Fibroblast of pulmonary artery (primary cell): ENCODE results near the gene FAM135A.
"Not testable (repeated sequence)": the region's sequence is repeated elsewhere in the genome, so short reads cannot be mapped to it uniquely, and the experiment has no call there.

ENCODE experiments used
- DNase-seq: peaks from one replicate; pipeline ENCODE4 v3.0.0-alpha.2; 2010; ENCODE audit warnings: low read depth
- H3K4me3 ChIP-seq: replicated peaks from 2 replicates; pipeline ENCODE4 v1.5.1; 2011; ENCODE audit warnings: low read depth, mild to moderate bottlenecking, control low read depth, low read length, moderate library complexity
- TF ChIP-seq, protein P1 (sequence below): IDR thresholded peaks from 2 replicates; pipeline ENCODE4 v1.5.1; 2011; ENCODE audit warnings: mild to moderate bottlenecking, control low read depth, low read length, inconsistent platforms; ENCODE audit errors: missing control alignments

Gene FAM135A

GRCh38 chr6:70592391-70593117, 179.2 kb downstream of the FAM135A start:
- H3K4me3 ChIP-seq: no peak overlapping the region
- TF ChIP-seq, protein P1, sequence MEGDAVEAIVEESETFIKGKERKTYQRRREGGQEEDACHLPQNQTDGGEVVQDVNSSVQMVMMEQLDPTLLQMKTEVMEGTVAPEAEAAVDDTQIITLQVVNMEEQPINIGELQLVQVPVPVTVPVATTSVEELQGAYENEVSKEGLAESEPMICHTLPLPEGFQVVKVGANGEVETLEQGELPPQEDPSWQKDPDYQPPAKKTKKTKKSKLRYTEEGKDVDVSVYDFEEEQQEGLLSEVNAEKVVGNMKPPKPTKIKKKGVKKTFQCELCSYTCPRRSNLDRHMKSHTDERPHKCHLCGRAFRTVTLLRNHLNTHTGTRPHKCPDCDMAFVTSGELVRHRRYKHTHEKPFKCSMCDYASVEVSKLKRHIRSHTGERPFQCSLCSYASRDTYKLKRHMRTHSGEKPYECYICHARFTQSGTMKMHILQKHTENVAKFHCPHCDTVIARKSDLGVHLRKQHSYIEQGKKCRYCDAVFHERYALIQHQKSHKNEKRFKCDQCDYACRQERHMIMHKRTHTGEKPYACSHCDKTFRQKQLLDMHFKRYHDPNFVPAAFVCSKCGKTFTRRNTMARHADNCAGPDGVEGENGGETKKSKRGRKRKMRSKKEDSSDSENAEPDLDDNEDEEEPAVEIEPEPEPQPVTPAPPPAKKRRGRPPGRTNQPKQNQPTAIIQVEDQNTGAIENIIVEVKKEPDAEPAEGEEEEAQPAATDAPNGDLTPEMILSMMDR: no peak
- no peak for DNase-seq

- H3K4me3 ChIP-seq: no peak overlapping the region
- TF ChIP-seq, protein P1: no peak
- no peak for DNase-seq
Observed at GRCh38 chr6:70593118-70593486, 179.8 kb downstream of the FAM135A start.

DNA sequence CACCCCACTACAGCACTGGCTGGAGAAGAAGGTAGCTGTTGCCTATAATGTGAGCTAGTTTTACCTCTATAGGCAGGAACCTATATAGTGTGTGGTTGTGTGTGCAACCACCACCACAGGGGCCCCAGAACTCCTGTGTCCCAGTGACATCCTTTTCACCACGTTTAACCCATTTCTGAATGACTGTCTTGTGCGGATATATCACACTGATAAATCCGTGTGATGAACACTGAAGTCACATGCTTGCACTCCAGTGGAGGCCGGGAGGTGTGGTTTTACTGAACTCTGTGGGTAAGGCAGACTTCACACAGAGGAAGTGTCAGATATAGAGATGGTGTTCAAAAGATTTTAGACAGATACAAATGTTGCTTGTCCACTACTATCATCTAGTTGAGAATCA, 185.9 kb downstream of the FAM135A start:
- H3K4me3 ChIP-seq: no peak overlapping the region
- no peak for DNase-seq
- TF ChIP-seq, protein P1: no peak

DNA sequence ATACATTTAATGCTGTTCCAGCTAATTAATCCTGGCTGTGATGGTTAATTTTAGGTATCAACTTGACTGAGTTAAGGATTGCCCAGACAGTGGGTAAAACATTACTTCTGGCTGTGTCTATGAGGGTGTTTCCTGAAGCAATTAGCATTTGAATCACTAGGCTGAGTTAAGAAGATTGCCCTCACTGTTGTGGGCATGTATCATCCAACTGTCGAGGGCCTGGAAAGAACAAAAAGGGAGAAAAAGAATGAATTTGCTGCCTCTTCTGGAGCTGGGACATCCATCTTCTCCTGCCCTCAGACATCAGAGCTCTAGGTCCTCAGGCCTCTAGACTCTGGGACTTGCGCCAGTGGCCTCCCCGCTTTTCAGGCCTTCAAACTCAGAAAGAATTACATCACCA, 187.7 kb downstream of the FAM135A start:
- TF ChIP-seq, protein P1: no peak
- no peak overlapping the region for H3K4me3 ChIP-seq

DNA sequence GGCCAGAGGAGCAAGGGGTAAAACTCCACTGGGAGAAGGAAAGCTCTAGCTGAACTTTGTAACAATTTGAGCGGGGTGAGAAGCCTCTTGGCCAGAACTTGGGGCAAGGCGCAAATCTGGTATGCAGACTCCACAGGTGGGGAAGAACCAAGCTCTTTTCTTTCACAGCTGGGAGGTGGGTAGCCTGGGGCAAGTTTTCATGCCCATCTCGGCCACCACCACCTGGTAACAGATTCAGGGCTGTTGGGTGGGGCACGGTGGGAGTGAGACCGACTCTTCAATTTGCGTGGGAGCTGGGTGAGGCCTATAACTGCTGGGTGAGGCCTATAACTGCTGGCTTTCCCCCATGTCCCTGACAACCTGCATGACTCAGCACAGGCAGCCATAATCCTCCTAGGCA, 190.9 kb downstream of the FAM135A start:
- H3K4me3 ChIP-seq: no peak overlapping the region

More for the DNA sequence above, 187.7 kb downstream of the FAM135A start:
- no peak for DNase-seq

GRCh38 chr6:70607371-70607770, 194.1 kb downstream of the FAM135A start:
- H3K4me3 ChIP-seq, DNase-seq: not testable (repeated sequence)

More for the DNA sequence above, 190.9 kb downstream of the FAM135A start:
- DNase-seq: no peak
- TF ChIP-seq, protein P1: no peak

DNA sequence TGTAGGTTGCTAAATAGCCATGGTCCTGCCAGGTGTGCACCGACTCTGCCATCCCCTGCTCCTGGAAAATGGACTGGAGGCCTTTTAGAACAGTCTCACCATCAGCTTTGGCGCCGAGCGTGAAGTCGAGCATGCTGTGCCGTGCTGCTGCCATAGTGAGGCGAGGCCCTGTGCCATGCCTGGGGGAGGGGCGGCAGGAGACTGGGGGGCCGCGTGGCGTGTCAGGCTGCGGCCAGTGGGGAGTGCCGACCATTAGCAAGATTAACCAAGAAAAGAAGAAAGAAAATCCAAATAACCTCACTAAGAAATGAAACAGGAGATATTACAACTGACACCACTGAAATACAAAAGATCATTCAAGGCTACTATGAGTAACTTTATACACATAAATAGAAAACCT, 195.9 kb downstream of the FAM135A start:
- H3K4me3 ChIP-seq, DNase-seq: not testable (repeated sequence)
